Measurements from ENCODE around the gene ADAM12. TPM values are rescaled to one million over a fixed set of nuclear protein-coding genes. Genes with fewer than 3 reads are reported as not detected.

ADAM12 gene
- total and polyA plus RNA-seq, 7 donors = 0.01 to 3.3 (median 0.24) TPM; not detected in 2

DNA sequence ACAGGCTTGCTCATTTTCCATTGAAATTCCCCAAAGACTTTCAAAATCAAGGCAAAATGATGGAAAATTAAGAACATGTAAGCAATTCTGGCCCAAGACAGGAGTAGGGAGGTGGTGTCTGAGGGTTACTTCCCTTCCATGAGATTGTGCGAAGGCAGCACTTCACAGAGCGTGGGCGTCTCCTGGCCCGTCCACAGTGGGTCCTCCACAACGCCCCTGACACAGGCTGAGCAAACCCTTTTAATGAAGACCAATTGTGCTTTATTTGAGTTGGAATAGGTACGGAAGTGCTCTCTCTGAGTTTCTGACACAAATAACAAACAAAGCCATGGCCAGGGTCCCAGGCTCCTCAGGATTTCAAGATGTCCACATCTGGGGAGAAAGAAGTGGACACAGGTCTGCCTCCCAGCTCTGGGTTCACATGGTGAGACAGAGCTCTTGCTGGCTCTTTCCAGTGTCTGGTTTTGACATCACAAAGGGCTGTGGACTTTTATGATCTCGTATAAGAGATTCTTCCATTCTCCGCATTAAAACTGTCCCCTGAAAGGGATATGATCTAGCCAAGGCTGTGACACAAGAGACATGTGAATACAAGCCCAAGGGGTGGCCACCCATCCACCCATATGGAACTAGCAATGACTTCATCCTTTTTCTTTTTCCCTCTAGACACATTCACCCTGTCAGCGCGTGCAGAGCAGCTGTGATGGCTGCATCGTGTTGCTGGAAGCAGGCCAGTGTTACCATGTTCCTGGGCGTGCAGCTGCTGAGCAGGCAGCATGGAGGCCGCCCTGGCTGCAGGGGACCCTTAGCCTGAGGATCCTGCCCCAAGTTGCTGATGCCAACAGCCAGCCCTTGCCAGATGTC is 145.6 kb downstream of the ADAM12 start:
- 48 to 59% (median 52%) methylated on average over 13 of the region's 13 CpGs for WGBS, 3 donors
- Histone ChIP-seq H3K4me1 (no peaks in the 10 kb centered on the region), H3K36me3 (ENCODE audit: insufficient read depth in 1 of 2, low read depth in 1 of 2) (no peaks in the 10 kb centered on the region), H3K27me3 (ENCODE audit: insufficient read depth in 3 of 3, low read length in 2 of 3) (no peaks in the 10 kb centered on the region), H3K4me3 (no peak overlapping the region), H3K9me3 (no peaks in the 10 kb centered on the region), H3K27ac (no peak overlapping the region)
- TF ChIP-seq, protein P1, sequence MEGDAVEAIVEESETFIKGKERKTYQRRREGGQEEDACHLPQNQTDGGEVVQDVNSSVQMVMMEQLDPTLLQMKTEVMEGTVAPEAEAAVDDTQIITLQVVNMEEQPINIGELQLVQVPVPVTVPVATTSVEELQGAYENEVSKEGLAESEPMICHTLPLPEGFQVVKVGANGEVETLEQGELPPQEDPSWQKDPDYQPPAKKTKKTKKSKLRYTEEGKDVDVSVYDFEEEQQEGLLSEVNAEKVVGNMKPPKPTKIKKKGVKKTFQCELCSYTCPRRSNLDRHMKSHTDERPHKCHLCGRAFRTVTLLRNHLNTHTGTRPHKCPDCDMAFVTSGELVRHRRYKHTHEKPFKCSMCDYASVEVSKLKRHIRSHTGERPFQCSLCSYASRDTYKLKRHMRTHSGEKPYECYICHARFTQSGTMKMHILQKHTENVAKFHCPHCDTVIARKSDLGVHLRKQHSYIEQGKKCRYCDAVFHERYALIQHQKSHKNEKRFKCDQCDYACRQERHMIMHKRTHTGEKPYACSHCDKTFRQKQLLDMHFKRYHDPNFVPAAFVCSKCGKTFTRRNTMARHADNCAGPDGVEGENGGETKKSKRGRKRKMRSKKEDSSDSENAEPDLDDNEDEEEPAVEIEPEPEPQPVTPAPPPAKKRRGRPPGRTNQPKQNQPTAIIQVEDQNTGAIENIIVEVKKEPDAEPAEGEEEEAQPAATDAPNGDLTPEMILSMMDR (IDR thresholded peaks at IDR 0.05) = no peak
- ATAC-seq (peak in 2 of 4 donors; percentile 40 to 54), DNase-seq (peak in 1 of 2 donors; percentile 69)
- intact Hi-C loops (cut with DNase I) = no loop called here

DNA sequence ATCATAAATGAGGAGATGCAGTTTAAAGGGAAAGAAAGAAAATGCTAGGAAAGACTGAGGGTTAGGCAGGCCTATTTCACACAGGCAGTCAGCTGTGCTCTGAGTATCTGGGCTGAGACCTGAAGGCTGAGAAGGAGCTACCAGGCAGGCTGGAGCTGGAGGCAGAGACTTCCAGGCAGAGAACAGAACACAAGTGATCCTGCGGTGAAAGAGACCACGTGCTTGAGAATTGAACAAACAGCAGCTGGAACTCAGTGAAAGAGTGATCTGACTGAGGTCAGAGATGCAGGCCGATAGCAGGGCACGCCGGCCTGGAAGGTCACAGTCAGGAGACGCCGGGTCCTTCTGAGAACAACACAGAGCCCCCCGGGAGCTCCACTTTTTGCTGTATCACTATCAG is 147.8 kb downstream of the ADAM12 start:
- 59 to 77% (median 76%) methylated on average over 8 of the region's 8 CpGs for WGBS, 3 donors
- Histone ChIP-seq H3K9me3 (no peaks in the 10 kb centered on the region), H3K4me1 (no peaks in the 10 kb centered on the region), H3K27me3 (ENCODE audit: insufficient read depth in 3 of 3, low read length in 2 of 3) (no peaks in the 10 kb centered on the region), H3K4me3 (no peak overlapping the region), H3K27ac (no peak overlapping the region), H3K36me3 (ENCODE audit: insufficient read depth in 1 of 2, low read depth in 1 of 2) (no peaks in the 10 kb centered on the region)
- TF ChIP-seq, protein P1 (IDR thresholded peaks at IDR 0.05) = no peak
- DNase-seq = no peak
- ATAC-seq = no peak
- intact Hi-C loops (cut with DNase I) = no loop called here

DNA sequence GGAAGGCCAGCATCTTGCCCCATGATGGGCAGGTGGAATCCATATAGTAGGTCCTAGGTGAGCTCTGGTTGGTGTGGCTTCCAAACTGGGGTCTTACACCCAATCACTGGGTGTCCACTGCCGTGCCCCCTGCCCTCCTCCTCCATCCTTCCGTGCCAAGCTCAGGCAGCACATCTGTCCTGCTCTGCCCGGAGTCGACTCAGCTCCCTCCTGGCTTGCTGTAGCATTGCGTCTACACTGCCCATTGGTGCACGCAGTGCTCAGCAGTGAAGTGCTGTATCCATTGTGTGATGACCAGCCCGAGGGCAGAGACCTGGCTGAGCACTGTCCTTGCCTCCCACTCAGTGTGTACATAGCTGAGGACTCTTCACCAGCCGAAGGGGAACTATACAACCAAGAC is 148.4 kb downstream of the ADAM12 start:
- no peak overlapping the region for H3K27ac ChIP-seq
- H3K27me3 ChIP-seq (ENCODE audit: insufficient read depth in 3 of 3, low read length in 2 of 3) = no peaks in the 10 kb centered on the region
- 87 to 92% (median 92%) methylated on average over 8 of the region's 8 CpGs for WGBS, 3 donors
- H3K4me3 ChIP-seq = no peak overlapping the region
- TF ChIP-seq, protein P1 (IDR thresholded peaks at IDR 0.05) = no peak
- ATAC-seq (no peak), DNase-seq (no peak)
- H3K4me1 ChIP-seq = no peaks in the 10 kb centered on the region
- H3K9me3 ChIP-seq = no peaks in the 10 kb centered on the region
- H3K36me3 ChIP-seq (ENCODE audit: insufficient read depth in 1 of 2, low read depth in 1 of 2) = no peaks in the 10 kb centered on the region
- intact Hi-C loops (cut with DNase I) = no loop called here

DNA sequence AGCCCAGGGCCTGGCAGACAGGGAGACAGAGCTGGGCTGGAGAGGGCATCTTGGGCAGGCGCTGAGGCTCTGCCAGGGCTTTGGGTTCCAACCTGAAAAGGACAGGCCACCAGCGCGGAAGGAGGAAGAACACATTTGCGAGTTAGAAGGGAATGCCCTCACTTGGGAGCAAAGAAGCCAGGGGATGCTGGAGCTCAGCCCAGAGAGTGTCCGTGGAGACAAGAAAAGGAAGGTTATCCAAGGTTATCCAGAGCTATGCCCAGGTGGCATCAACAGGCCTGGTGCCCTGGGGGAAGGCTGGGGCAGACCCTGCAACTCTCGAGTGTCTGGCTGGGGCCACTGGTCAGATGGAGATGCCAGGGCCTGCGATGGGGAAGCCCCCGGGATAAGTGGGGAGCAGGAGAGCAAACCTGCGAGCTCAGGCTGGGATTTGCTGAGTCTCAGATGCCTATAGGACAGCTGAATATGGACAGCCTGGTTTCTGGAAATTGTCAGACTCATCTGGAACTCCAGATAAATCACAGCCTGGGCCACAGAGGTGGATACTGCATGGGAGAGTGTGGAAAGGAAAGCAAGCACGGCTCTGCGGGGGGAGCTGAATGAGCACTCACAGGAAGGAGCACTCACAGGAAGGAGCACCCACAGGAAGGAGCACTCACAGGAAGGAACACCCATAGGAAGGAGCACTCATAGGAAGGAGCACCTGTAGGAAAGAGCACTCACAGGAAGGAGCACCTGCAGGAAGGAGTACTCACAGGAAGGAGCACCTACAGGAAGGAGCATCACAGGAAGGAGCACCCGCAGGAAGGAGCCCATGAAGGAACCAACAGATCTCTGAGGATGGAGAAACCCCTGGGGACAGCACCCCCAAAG is 152.1 kb downstream of the ADAM12 start:
- Histone ChIP-seq H3K27me3 (ENCODE audit: insufficient read depth in 3 of 3, low read length in 2 of 3) (no peaks in the 10 kb centered on the region), H3K4me3 (no peak overlapping the region), H3K4me1 (no peaks in the 10 kb centered on the region), H3K9me3 (no peaks in the 10 kb centered on the region), H3K36me3 (ENCODE audit: insufficient read depth in 1 of 2, low read depth in 1 of 2) (no peaks in the 10 kb centered on the region), H3K27ac (no peak overlapping the region)
- ATAC-seq = no peak
- 76 to 79% (median 77%) methylated on average over 12 of the region's 12 CpGs for WGBS, 3 donors
- TF ChIP-seq, protein P1 (IDR thresholded peaks at IDR 0.05) = no peak
- DNase-seq = no peak
- intact Hi-C loops (cut with DNase I) = no loop called here
